Measurements from ENCODE around the gene GLI3.

The GLI3 gene

GRCh38 chr7:42176724-42177101 lies 60.3 kb downstream of the GLI3 start:
- Histone ChIP-seq H3K27me3 (replicated peaks; ENCODE audit: control insufficient read depth, insufficient read depth, low read length) (no peaks in the 10 kb centered on the region), H3K4me3 (replicated peaks; ENCODE audit: low read depth, low read length) (no peak overlapping the region), H3K36me3 (ENCODE audit: control insufficient read depth, insufficient read depth, low read length) (no peaks in the 10 kb centered on the region)
- no peak for DNase-seq (ENCODE audit: extremely low read depth, insufficient read length)
- TF ChIP-seq CTCF (IDR thresholded peaks at IDR 0.05; ENCODE audit: insufficient read depth, low read length, poor library complexity, severe bottlenecking), result no peak

DNA sequence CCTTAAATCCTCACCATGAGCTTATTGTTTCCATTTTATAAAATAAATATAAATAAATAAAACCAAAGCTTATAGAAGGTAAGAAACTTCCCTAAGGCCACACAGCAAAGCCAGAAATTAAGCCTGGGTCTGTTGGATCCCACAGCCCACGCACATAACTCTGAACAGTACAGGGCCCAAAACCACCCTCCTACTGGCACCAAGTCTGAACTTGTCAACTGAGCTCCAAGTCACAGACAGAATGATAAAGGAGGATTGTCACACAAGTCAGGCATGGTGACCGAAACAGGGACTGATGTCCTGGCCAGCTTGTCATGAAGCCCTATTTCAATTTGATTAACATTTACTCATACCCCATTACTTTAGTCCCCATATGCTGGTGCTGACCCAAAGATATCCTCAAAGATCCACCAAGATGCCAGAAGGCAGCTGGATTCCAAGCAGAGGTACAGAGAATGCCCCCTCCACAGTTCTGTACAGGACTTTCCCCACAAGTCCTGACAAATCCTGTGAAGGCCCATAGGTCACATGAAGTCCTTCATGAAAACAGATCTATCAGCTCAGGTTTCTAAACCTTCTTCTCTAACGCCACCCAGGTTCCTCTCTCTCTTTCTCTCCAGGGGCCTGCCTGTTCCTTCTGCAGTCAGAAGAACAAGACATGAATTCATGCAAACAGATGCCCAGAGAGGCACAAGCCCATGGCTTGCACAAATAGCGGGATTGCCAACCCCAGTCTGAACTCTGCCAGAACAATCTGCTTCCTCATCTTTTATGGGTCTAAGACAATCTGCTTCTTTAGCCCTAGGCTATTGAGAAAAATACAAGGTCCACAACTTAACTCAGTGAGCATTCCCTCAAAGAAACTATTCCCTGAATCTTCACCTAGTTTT lies 60.9 kb downstream of the GLI3 start:
- Histone ChIP-seq H3K27me3 (replicated peaks; ENCODE audit: control insufficient read depth, insufficient read depth, low read length) (no peaks in the 10 kb centered on the region), H3K36me3 (ENCODE audit: control insufficient read depth, insufficient read depth, low read length) (no peaks in the 10 kb centered on the region), H3K4me3 (replicated peaks; ENCODE audit: low read depth, low read length) (no peak overlapping the region)
- TF ChIP-seq CTCF (IDR thresholded peaks at IDR 0.05; ENCODE audit: insufficient read depth, low read length, poor library complexity, severe bottlenecking), result no peak
- no peak for DNase-seq (ENCODE audit: extremely low read depth, insufficient read length)

DNA sequence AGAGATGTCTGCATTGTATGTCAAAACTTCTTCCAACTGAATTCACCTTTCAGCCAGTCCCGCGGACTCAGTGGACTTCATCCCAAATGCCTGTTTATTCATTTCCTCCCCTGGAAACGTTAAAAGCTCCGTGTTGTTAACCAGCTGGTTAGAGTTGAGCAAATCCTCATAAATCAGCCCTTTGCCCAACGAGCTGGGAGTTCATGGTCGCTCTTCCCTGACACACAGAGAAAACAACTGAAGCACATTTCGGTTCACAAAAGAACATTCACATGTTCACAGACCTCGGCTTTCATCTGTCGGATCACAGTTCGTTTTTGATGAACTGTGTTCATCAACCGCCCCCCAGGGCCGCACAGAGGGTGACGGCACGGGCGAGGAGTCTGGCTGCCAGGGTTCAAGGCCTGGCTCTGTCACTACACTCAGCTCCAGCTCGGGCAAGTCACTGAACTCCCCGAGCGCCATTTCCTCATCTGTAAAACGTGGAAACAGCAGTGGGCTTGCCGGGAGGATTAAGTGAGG lies 62.6 kb downstream of the GLI3 start:
- H3K4me3 ChIP-seq (replicated peaks; ENCODE audit: low read depth, low read length), result no peak overlapping the region
- no peaks in the 10 kb centered on the region for H3K27me3 ChIP-seq (replicated peaks; ENCODE audit: control insufficient read depth, insufficient read depth, low read length)
- no peak for TF ChIP-seq CTCF (IDR thresholded peaks at IDR 0.05; ENCODE audit: insufficient read depth, low read length, poor library complexity, severe bottlenecking)
- no peaks in the 10 kb centered on the region for H3K36me3 ChIP-seq (ENCODE audit: control insufficient read depth, insufficient read depth, low read length)
- DNase-seq (ENCODE audit: extremely low read depth, insufficient read length), result no peak

GRCh38 chr7:42170724-42171123 lies 66.3 kb downstream of the GLI3 start:
- no peak for TF ChIP-seq CTCF (IDR thresholded peaks at IDR 0.05; ENCODE audit: insufficient read depth, low read length, poor library complexity, severe bottlenecking)
- H3K4me3 ChIP-seq (replicated peaks; ENCODE audit: low read depth, low read length), result no peak overlapping the region
- no peak for DNase-seq (ENCODE audit: extremely low read depth, insufficient read length)
- H3K36me3 ChIP-seq (ENCODE audit: control insufficient read depth, insufficient read depth, low read length), result no peaks in the 10 kb centered on the region
- H3K27me3 ChIP-seq (replicated peaks; ENCODE audit: control insufficient read depth, insufficient read depth, low read length), result no peaks in the 10 kb centered on the region; the same call in 1 of the 2 replicates

DNA sequence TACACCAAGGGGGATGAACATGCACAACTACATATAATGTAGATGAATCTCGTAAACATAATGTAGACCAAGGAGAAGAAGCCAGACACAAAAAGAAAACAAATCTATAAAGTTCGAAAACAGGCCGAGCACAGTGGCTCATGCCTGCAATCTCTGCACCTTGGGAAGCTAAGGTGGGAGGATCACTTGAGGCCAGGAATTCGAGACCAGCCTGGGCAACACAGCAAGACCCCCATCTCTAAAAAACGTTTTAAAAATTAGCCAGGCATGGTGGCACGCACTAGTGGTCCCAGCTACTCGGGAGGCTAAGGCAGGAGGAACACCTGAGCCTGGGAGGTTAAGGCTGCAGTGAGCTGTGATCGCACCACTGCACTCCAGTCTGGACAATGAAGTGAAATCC lies 68.5 kb downstream of the GLI3 start:
- DNase-seq (ENCODE audit: extremely low read depth, insufficient read length), result no peak
- no peak overlapping the region for H3K4me3 ChIP-seq (replicated peaks; ENCODE audit: low read depth, low read length)
- no peaks in the 10 kb centered on the region; the same call in 1 of the 2 replicates for H3K27me3 ChIP-seq (replicated peaks; ENCODE audit: control insufficient read depth, insufficient read depth, low read length)
- TF ChIP-seq CTCF (IDR thresholded peaks at IDR 0.05; ENCODE audit: insufficient read depth, low read length, poor library complexity, severe bottlenecking), result no peak
- H3K36me3 ChIP-seq (ENCODE audit: control insufficient read depth, insufficient read depth, low read length), result no peaks in the 10 kb centered on the region

All from GM06990 (cell line).